SK-N-SH treated with all-trans-retinoic acid at 6 μM for 48 hours (cell line): ENCODE measurements around the gene SIAH1.

ENCODE experiments used
- ATAC-seq: fragments of 200-7000 bp; cut with Tn5 transposase; 3 replicates; pipeline ENCODE4 v1.9.1; 2020; ENCODE audit warnings: mild to moderate bottlenecking, moderate library complexity
- ESRRG ChIP-seq: fragments of 250-450 bp; sonication (Bioruptor Pico); IDR thresholded peaks from 2 replicates; pipeline ENCODE4 v1.6.1; 2021; ENCODE audit warnings: mild to moderate bottlenecking
- ISL1 ChIP-seq: fragments of 250-450 bp; sonication (Bioruptor Pico); IDR thresholded peaks from 2 replicates; pipeline ENCODE4 v2.1.2; 2022; ENCODE audit warnings: mild to moderate bottlenecking, moderate library complexity
- RARB ChIP-seq: fragments of 250-450 bp; sonication (Bioruptor Pico); IDR thresholded peaks from 2 replicates; pipeline ENCODE4 v1.8.0; 2021; ENCODE audit warnings: mild to moderate bottlenecking, moderate library complexity
- SNAI2 ChIP-seq: fragments of 250-450 bp; sonication (Bioruptor Pico); IDR thresholded peaks from 2 replicates; pipeline ENCODE4 v1.5.0; 2020; ENCODE audit warnings: mild to moderate bottlenecking, moderate library complexity
- TCF4 ChIP-seq: fragments of 250-450 bp; sonication (Bioruptor Pico); IDR thresholded peaks from 2 replicates; pipeline ENCODE4 v1.8.0; 2021; ENCODE audit warnings: mild to moderate bottlenecking, moderate library complexity, borderline replicate concordance
- ZC3H10 ChIP-seq: fragments of 250-450 bp; sonication (Bioruptor Pico); IDR thresholded peaks from 2 replicates; pipeline ENCODE4 v1.5.1; 2021; ENCODE audit warnings: mild to moderate bottlenecking, moderate library complexity
- ZFP3 ChIP-seq: fragments of 250-450 bp; sonication (Bioruptor Pico); IDR thresholded peaks from 2 replicates; pipeline ENCODE4 v1.5.0; 2020; ENCODE audit warnings: mild to moderate bottlenecking, moderate library complexity
- ZFP30 ChIP-seq: fragments of 450-650 bp; formaldehyde crosslinking; IDR thresholded peaks from 2 replicates; pipeline ENCODE4 v1.5.0; 2022; ENCODE audit warnings: mild to moderate bottlenecking, moderate library complexity
- ZNF8 ChIP-seq: fragments of 450-650 bp; formaldehyde crosslinking; IDR thresholded peaks from 2 replicates; pipeline ENCODE4 v1.5.0; 2020; ENCODE audit warnings: mild to moderate bottlenecking, moderate library complexity
- TF ChIP-seq, protein P1 (sequence below): fragments of 250-450 bp; sonication (Bioruptor Pico); IDR thresholded peaks from 2 replicates; pipeline ENCODE4 v1.8.0; 2020; ENCODE audit warnings: mild to moderate bottlenecking, moderate library complexity, borderline replicate concordance
- TF ChIP-seq, protein P2 (sequence below): fragments of 250-450 bp; sonication (Bioruptor Pico); IDR thresholded peaks from 2 replicates; pipeline ENCODE4 v1.5.0; 2020; ENCODE audit warnings: mild to moderate bottlenecking, moderate library complexity
- TF ChIP-seq, protein P3 (sequence below): fragments of 250-450 bp; sonication (Bioruptor Pico); IDR thresholded peaks from 2 replicates; pipeline ENCODE4 v1.5.1; 2020; ENCODE audit warnings: low read depth, mild to moderate bottlenecking, moderate library complexity
- TF ChIP-seq, protein P4 (sequence below): fragments of 250-450 bp; sonication (Bioruptor Pico); IDR thresholded peaks from 2 replicates; pipeline ENCODE4 v1.8.0; 2021; ENCODE audit warnings: low read depth, mild to moderate bottlenecking, moderate library complexity, borderline replicate concordance

SIAH1 gene, protein sequence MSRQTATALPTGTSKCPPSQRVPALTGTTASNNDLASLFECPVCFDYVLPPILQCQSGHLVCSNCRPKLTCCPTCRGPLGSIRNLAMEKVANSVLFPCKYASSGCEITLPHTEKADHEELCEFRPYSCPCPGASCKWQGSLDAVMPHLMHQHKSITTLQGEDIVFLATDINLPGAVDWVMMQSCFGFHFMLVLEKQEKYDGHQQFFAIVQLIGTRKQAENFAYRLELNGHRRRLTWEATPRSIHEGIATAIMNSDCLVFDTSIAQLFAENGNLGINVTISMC

DNA sequence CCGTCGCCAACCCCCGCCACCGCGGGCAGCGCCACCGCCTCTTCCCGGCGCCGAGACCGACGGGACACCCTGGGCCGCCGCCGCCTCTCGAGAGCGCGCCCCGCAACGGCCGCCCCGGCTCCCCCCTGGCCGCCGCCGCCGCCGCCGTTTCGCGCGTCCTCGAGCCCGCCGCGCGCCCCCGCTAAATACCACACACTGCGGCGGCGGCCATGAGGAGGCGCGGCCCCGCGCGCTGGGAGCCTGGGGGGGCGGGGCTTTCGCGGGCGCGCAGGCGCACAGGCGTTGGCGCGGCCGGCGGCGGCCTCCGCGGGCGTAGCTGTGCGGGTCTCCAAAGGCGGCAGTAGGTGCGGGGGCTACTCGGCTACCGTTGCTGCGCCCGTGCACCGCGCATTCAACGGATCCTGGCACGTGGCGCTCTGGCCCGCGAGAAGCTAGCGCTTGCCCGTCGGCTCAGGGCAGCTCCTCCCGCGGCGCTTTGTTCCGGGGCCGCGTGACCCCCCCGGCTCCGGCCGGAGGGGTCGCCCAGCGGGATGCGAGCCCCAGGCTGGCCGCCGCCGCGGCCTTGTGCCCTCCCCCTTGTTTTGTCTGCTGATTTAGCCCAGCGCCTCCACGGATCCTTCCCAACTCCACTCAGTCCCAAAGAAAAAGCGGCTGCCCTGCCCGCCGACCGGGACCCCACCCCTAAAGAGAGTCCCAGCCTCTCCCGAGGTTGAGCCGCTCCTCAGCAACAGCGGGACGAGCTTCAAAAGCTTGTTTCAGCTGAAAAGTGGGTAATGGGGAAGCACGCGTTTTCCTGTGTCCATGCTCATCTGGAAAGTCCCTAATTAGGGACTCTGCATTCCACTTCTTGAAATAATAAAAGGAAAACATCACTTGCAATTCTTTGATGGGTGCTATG, at the start of gene SIAH1:
TSS of gene SIAH1 (minus strand) at position 161 of the 898 bp plus-strand sequence. CDS start 22,985 bp downstream, outside the sequence.
- ATAC-seq: peak; percentile 67
- TF ChIP-seq ZNF8 (no peak), ISL1 (no peak), SNAI2 (CRISPR knock-in tag) (0 out of 2 replicates have a peak, but pooled peaks have one; percentile 71), ZFP30 (CRISPR knock-in tag) (no peak), ZC3H10 (peak; percentile 65; the same call in 1 of the 2 replicates), RARB (CRISPR knock-in tag) (no peak)
- TF ChIP-seq, protein P1, sequence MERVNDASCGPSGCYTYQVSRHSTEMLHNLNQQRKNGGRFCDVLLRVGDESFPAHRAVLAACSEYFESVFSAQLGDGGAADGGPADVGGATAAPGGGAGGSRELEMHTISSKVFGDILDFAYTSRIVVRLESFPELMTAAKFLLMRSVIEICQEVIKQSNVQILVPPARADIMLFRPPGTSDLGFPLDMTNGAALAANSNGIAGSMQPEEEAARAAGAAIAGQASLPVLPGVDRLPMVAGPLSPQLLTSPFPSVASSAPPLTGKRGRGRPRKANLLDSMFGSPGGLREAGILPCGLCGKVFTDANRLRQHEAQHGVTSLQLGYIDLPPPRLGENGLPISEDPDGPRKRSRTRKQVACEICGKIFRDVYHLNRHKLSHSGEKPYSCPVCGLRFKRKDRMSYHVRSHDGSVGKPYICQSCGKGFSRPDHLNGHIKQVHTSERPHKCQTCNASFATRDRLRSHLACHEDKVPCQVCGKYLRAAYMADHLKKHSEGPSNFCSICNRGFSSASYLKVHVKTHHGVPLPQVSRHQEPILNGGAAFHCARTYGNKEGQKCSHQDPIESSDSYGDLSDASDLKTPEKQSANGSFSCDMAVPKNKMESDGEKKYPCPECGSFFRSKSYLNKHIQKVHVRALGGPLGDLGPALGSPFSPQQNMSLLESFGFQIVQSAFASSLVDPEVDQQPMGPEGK: peak; percentile 70
- TF ChIP-seq, protein P2, sequence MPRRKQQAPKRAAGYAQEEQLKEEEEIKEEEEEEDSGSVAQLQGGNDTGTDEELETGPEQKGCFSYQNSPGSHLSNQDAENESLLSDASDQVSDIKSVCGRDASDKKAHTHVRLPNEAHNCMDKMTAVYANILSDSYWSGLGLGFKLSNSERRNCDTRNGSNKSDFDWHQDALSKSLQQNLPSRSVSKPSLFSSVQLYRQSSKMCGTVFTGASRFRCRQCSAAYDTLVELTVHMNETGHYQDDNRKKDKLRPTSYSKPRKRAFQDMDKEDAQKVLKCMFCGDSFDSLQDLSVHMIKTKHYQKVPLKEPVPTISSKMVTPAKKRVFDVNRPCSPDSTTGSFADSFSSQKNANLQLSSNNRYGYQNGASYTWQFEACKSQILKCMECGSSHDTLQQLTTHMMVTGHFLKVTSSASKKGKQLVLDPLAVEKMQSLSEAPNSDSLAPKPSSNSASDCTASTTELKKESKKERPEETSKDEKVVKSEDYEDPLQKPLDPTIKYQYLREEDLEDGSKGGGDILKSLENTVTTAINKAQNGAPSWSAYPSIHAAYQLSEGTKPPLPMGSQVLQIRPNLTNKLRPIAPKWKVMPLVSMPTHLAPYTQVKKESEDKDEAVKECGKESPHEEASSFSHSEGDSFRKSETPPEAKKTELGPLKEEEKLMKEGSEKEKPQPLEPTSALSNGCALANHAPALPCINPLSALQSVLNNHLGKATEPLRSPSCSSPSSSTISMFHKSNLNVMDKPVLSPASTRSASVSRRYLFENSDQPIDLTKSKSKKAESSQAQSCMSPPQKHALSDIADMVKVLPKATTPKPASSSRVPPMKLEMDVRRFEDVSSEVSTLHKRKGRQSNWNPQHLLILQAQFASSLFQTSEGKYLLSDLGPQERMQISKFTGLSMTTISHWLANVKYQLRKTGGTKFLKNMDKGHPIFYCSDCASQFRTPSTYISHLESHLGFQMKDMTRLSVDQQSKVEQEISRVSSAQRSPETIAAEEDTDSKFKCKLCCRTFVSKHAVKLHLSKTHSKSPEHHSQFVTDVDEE (CRISPR knock-in tag): peak; percentile 57

DNA sequence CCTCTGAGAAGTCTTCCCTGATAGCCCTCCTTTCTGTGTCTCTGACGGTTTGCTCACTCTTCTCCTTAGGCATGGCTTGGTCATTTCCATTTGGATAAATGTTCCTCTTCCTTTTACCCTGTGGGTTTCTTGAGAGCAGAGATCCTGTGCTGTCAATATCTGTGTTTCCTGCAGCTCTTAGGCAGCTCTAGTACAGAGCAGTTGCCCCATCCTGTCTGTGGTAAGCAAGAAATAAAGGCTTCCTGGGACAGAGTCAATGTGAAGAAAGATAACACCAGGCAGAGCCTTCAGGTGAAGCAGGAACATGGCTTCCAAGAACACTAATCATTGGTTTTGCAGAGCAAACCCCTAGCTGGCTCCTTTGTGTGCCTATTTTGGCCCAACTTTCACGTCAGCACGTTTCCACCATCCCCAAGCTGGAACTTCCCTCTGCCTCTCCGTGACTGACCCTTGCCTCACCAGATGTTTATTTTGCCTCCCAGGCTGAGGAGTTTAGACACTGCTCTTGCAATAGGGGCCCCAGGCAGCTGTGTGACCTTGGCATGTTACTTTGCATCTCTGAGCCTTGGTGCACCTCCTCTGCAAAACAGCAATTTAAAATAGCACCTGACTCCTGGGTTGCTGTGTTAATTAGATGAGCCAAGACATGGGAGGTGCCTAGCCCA, 49.6 kb upstream of the SIAH1 start:
- TF ChIP-seq, protein P3, sequence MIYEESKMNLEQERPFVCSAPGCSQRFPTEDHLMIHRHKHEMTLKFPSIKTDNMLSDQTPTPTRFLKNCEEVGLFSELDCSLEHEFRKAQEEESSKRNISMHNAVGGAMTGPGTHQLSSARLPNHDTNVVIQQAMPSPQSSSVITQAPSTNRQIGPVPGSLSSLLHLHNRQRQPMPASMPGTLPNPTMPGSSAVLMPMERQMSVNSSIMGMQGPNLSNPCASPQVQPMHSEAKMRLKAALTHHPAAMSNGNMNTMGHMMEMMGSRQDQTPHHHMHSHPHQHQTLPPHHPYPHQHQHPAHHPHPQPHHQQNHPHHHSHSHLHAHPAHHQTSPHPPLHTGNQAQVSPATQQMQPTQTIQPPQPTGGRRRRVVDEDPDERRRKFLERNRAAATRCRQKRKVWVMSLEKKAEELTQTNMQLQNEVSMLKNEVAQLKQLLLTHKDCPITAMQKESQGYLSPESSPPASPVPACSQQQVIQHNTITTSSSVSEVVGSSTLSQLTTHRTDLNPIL: no peak
- no peak for TF ChIP-seq ZFP30 (CRISPR knock-in tag)
- no peak for TF ChIP-seq ZFP3 (CRISPR knock-in tag)
- no peak for TF ChIP-seq TCF4 (CRISPR knock-in tag)
- no peak for TF ChIP-seq RARB (CRISPR knock-in tag)
- TF ChIP-seq, protein P4, sequence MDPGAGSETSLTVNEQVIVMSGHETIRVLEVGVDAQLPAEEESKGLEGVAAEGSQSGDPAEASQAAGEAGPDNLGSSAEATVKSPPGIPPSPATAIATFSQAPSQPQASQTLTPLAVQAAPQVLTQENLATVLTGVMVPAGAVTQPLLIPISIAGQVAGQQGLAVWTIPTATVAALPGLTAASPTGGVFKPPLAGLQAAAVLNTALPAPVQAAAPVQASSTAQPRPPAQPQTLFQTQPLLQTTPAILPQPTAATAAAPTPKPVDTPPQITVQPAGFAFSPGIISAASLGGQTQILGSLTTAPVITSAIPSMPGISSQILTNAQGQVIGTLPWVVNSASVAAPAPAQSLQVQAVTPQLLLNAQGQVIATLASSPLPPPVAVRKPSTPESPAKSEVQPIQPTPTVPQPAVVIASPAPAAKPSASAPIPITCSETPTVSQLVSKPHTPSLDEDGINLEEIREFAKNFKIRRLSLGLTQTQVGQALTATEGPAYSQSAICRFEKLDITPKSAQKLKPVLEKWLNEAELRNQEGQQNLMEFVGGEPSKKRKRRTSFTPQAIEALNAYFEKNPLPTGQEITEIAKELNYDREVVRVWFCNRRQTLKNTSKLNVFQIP (CRISPR knock-in tag): no peak
- TF ChIP-seq, protein P2 (CRISPR knock-in tag): no peak
- no peak for TF ChIP-seq ZC3H10
- no peak for ATAC-seq

DNA sequence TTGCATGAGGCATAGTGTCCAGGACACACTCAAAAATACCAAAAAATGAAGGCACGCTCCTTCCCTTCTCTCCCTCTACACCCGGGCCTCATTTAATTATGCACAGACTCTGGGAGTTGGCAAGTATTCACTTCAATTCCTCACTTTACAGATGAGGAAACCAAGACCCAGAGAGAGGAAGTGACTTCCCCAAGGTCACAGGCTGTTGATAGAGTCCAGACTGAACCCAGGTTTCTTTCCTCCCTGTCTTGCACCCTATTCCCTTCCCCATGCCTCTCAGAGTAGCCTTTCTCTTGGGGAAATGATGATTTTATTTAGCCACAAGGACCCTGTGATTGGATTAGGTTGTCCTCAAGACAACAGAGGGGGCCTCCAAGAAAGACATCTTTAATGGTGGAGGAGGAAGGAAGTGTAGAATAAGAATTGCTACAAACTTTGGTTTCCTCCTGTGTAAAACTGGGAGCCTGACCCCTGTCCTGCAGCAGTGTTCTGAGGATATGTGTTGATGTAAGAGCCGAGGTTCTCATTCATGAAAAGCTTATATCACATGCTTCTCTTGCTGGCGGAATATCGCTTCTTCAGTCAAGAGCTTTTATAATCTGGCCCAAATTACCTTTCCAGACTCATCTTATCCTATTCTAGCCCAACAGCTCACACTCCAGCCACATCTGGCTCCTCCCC, 48.8 kb upstream of the SIAH1 start:
- TF ChIP-seq ESRRG (CRISPR knock-in tag): no peak
- ATAC-seq: no peak
